Prostate gland (tissue), 2 donors: ENCODE data around the gene MATN1.

Source experiments
- CTCF ChIP-seq, 4 experiments: fragments of 200-600 bp in 2 of 4; fragments of 450-650 bp in 2 of 4; sonication (generic) in 2 of 4; IDR thresholded peaks; 1 replicate in 3 of 4; 2 replicates in 1 of 4; pipeline ENCODE4 v1.5.1; 2016 to 2019; ENCODE audit warnings: antibody characterized with exemption in 4 of 4, mild to moderate bottlenecking in 2 of 4, moderate library complexity in 2 of 4
- POLR2AphosphoS5 ChIP-seq: sonication (generic); formaldehyde crosslinking; IDR thresholded peaks from one replicate; pipeline ENCODE4 v1.6.1; 2017; ENCODE audit warnings: antibody characterized with exemption

DNA sequence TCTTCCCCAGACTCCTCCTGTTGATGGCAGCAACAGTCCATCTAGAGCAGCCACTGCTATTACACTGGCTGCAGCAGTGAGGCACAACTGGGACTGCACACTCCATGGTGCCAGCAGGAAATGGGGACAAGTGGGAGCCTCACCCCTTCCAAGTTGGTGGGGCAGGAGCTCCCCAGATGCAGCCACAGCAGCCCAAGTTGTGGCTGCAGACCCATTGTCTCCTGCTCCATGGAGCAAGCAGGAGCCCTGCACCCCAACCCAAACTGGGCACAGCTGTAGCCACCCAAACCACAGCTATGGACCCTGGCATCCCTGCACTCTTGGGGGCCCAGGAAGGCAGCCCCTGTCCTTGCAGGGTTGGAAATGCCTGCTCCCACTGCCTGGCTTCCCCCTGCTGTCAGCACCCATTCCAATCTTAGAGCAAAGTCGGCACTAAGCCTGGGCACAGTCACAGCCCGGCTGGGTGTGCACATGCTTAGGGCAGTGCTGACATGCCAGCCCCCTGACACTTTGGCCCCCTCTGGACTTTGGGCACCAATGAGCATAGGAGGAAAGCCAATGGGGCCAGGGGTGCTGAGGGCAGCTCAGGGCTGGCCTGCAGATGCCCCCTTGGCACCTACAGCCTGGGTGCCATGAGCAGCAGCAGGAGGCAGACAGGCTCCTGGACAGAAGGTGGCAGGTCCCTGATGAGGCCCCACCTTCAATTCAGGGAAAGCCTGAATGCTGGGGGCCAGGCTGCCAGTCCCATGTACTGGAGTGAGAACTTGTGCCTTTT is 44.0 kb downstream of the MATN1 start:
- TF ChIP-seq CTCF (IDR thresholded peaks at IDR 0.05): no peak
- TF ChIP-seq POLR2AphosphoS5: no peak
